CD4-positive, alpha-beta T cell treated with Interleukin-1 beta for 1 hour (primary cell): ENCODE results near the gene ERFL.
"Not testable (repeated sequence)": the region's sequence is repeated elsewhere in the genome, so short reads cannot be mapped to it uniquely, and the experiment has no call there.

Experiments
- DNase-seq, 2 donors: peaks; one replicate each; pipeline ENCODE4 v3.0.0-alpha.2; 2020 to 2022

The ERFL gene

GRCh38 chr19:41941410-41942202 is 13.4 kb upstream of the ERFL start:
- no peak for DNase-seq

GRCh38 chr19:41940731-41941409 is 12.6 kb upstream of the ERFL start:
- no peak for DNase-seq

GRCh38 chr19:41939861-41940730 is 11.8 kb upstream of the ERFL start:
- peak; percentile 55 to 78 for DNase-seq

- DNase-seq = not testable (repeated sequence)
These were observed 11.0 kb upstream of the ERFL start for GRCh38 chr19:41939209-41939608.

GRCh38 chr19:41937525-41938468 is 9.5 kb upstream of the ERFL start:
- DNase-seq = no peak

- no peak for DNase-seq
These were observed 8.7 kb upstream of the ERFL start for GRCh38 chr19:41936961-41937360.

GRCh38 chr19:41936416-41936850 is 8.2 kb upstream of the ERFL start:
- peak; percentile 63 to 71 for DNase-seq

GRCh38 chr19:41935760-41936415 is 7.6 kb upstream of the ERFL start:
- no peak for DNase-seq

GRCh38 chr19:41934849-41935374 is 6.7 kb upstream of the ERFL start:
- peak; percentile 82 to 85 for DNase-seq

- no peak for DNase-seq
These were observed 5.6 kb upstream of the ERFL start for GRCh38 chr19:41933693-41934426.

GRCh38 chr19:41932720-41933332 is 4.6 kb upstream of the ERFL start:
- DNase-seq = no peak

- DNase-seq = no peak
These were observed 4.0 kb upstream of the ERFL start for GRCh38 chr19:41932259-41932719.

GRCh38 chr19:41930926-41931592 is 2.8 kb upstream of the ERFL start:
- DNase-seq = no peak

- no peak for DNase-seq
These were observed 2.1 kb upstream of the ERFL start for GRCh38 chr19:41930322-41930722.

GRCh38 chr19:41929536-41930071 is 1.4 kb upstream of the ERFL start:
- DNase-seq = no peak

GRCh38 chr19:41928754-41929535 is 696 bp upstream of the ERFL start:
- DNase-seq = peak; percentile 51 to 55

- peak in 1 of 2 donors; percentile 49 for DNase-seq
These were observed 604 bp downstream of the ERFL start for GRCh38 chr19:41927497-41928192.
